AML-193 (cell line): ENCODE data around the gene PCDHGA1.
"Not testable (repeated sequence)": the region's sequence is repeated elsewhere in the genome, so short reads cannot be mapped to it uniquely, and the experiment has no call there.

Experiments
- DNase-seq, 2 experiments: peaks; one replicate each; lab custom pipeline; 2025; lab: John Stamatoyannopoulos, UW

The PCDHGA1 gene

DNA sequence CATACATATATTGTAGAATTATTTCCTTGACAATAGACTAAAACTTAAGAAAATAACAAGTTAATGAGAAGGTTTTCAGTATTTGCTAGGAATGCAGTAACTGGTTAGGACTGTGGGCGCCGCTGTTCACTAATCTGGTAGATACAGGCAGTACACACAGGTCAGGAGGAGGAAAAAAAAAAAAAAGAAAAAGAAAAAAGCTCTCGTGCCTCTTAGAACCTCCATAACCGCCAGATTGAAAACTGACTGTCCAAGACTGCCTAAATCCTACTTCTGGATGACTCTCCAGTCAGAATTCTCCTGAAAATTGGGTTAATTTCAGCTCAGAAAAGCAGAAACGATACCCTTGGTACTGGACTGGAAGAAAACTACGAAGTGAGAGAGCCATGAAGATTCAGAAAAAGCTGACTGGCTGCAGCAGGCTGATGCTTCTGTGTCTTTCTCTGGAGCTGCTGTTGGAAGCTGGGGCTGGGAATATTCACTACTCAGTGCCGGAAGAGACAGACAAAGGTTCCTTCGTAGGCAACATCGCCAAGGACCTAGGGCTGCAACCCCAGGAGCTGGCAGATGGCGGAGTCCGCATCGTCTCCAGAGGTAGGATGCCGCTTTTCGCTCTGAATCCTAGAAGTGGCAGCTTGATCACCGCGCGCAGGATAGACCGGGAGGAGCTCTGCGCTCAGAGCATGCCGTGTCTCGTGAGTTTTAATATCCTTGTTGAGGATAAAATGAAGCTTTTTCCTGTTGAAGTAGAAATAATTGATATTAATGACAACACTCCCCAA, at the start of gene PCDHGA1:
Gene PCDHGA1, plus strand, starts transcription at position 216 of the 782 bp plus-strand sequence.
- DNase-seq: peak; percentile 19 to 28

DNA sequence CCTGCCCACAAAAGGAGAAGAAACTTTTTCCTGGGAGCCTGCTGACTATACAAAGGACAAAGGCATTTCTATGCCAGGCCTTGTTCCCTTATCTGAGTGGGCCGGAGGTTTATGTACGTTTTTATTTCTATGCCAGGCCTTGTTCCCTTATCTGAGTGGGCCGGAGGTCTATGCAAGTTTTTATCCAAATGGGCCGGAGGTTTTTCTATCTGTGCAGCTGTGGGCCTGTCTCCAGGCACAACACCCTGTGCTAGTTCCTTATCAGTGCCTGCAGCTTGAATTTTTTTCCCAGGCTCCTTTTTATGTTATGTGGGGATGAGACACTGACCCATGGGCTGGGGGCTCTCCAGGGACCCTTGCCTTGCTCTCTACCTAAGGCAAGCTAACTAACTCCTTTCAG, 31.9 kb upstream of the PCDHGA1 start:
- no peak for DNase-seq

DNA sequence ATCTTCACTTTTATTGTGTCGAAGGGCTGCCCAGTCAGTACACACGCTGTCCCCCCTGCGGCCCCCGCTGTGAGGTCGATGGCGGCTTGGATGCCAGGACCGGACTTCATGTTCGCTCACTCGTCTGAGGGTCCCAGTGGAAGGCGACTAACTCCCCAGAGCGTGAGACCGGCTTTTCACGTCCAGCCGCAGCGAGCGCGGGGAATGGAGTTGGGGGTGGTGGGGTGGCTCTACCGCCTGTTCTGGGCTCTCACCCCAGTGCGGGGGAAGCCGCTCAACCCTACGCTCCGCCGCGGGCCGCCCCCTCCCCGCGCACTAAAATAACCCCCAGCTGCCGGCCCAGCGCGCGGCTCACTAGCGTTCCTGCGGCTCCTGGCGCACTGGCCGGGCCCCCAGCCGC, 26.6 kb upstream of the PCDHGA1 start, which contains the start of gene SLC25A2:
Gene SLC25A2, minus strand, starts transcription at position 294 of the 400 bp plus-strand sequence. Its CDS starts 184 bp downstream, at position 110.
- DNase-seq: no peak

DNA sequence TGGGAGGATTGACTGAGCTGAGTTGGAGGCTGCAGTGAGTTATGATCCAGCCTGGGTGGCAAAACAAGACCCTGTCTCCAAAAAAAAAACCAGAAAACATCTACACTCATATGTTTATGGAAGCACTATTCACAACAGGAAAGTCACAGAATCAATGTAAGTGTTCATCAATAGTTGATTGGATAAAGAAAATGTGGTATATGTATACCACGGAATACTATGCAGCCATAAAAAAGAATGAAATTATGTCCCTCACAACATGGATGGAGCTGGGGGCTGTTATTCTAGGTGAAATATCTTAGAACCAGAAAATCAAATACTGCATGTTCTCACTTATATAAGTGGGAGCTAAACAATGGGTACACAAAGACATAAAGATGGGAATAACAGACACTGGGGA, 23.7 kb upstream of the PCDHGA1 start:
- DNase-seq: no peak

DNA sequence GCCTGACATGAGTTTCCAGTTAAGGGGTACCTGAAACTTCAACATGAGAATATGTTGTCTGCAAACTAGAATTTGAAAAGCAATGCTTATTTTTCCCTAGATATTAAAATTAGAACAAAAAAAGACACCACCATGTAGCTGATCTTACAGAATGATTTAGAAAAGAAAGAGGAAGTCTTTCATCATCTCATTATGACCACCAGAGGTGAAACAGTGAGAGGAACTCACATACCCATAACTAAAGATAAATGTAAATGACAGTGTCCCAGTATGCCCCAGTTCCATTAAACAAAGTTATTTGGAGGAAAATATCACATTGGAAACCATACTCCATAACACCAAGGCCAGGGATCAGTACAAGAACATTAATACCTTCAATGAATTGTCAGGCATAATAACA, 16.6 kb upstream of the PCDHGA1 start:
- DNase-seq: peak in 1 of 2 experiments; percentile 7

DNA sequence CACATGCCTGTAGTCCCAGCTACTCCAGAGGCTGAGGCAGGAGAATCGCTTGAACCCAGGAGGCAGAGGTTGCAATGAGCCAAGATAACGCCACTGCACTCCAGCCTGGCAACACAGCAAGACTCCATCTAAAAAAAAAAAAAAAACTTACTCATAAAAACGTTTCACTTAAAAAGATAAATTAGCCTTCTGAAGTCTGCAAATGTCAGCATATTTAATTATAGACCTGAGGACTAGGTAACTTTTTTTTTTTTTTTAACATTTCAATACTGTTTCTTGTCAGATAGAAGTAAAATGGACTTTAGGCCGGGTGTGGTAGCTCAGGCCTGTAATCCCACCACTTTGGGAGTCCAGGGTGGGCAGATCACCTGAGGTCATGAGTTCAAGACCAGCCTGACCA, 13.4 kb upstream of the PCDHGA1 start:
- DNase-seq: not testable (repeated sequence)

DNA sequence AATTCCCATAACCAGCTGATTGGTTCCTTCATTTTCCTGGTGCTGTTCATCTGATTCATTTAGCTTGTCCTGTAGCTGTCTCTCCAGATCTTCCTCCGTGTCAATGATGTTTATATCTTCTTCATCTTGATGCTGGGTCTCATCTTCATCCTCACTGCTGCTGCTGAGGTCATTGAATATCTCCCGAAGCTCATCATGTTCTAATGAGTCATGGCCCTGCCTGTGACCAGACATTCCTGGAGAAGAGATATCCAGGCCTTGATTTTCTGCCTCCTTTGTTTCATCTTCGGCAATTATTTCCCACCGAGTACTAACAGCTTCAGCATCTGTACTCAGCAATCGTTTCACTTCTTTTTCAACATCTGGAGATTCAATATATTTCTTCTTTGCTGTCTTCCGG, 11.1 kb upstream of the PCDHGA1 start:
- DNase-seq: no peak

DNA sequence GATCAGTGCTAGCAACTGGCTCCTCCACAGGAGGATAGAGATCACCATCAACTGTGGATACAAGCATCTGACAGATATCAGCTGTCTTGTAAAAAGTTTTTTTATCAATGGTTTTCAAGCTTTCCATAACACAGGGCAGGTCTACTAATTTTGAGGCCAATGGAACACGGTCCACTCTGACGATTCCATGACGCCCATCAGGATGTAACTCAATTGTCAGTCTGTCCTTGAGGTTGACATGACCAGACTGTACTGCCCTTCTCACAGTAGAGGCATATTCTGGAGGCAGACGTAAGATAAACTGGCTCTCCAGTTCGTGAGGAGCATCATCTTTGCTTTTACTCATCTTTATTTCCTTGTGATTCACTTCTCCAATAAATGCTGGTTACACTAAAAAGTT, 10.6 kb upstream of the PCDHGA1 start:
- no peak for DNase-seq

DNA sequence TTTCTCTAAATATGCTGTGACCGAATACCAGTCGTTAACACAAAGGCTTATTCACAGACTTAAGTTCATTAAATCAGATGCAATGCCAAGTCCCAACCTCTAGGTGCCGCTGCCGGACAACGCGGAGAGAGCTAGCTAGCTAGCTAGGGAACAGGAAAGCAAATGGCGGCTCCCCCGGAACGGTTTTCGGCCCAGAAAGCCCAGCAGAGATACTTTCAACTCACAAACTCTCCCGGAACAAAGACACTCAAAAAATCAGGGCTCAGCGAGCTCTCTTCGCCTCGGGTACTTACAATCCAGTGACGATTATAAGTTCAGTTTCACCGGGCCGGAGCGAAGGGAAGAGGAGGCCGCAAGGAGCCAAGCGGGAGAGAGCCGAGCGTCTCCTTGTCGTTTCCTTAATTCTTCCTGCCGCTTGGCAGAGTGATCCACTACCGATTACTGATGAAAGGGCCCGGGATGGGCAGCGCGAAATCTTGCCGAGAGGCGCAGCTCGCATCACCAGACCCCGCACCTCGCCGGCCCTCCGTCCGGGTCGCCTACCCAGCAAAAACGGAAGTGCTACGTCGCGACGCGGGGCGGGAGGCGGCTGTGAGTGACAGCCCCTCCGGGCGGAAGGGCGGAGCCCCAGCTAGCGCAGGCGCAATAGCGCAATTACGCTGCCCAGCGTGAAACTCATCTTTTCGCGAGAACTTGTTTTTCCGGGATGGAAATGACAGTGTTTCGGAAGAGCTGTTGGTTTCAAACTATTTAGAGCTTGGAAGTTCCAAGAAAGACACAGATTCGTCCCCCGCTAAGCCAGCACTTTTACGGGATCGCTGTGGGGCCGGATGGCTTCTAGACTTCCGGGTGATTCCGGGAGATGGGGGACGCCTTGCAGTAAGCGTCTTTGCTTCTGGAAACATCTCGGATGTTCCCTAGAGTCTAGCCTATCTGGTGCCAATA, 9.8 kb upstream of the PCDHGA1 start, which contains the start of gene TAF7:
Gene TAF7, minus strand, starts transcription at position 560 of the 945 bp plus-strand sequence. CDS start 740 bp downstream, outside the sequence.
- peak; percentile 81 to 84 for DNase-seq

DNA sequence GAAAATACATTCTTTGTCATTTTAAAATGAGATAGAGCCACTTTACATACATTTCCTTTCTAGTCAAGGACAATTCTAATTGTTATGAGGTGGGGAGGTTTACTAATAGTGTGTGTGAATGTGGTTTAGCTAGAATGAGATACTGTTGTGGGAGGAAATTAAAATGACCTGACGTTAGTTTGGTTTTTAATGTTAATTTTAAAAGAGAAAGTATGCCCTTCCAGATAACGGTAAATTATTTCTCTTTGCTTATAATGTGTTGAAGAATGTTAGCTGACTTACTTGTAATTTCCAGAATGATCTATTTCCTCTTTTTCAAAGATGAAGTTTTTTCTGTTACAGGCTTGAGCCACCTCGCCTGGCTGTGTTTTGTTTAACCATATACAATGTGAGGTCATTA, 8.1 kb upstream of the PCDHGA1 start:
- DNase-seq: no peak

DNA sequence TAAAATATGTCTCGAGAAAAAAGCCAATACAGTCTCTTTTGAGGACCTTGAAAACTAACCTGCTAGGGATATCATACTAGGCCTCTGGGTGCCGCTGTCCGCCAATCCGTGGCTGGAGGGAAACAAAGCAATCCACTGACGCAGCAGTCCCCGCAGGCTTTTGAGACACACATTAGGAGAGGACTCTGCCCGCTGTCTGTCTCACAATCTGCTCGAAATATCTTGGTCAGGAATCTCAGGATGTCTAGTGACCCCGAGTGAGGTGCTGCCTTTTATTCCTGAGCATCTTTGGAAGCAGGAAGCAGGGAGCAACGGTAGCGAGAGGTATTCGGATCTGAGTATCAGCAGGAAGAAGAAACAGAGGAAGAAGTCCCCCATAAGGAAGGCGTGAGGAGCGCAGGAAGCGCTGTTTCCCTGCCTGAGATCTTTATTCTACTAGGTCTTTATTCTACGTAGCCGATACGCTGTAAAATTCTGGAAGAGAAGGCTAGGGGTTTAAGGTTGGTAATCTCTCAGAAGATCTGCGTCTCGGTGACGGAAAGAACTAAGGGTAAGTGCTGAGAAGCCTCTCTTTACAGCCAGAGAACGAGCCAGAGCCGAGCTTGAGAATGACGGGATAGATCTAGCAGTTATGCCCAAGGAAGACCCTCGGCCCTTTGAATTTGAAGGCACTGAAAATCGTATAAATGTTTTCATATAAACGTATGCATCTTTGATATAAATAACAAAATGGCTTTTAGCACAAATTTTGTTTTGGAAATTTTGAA, 4.0 kb upstream of the PCDHGA1 start:
- DNase-seq: no peak

DNA sequence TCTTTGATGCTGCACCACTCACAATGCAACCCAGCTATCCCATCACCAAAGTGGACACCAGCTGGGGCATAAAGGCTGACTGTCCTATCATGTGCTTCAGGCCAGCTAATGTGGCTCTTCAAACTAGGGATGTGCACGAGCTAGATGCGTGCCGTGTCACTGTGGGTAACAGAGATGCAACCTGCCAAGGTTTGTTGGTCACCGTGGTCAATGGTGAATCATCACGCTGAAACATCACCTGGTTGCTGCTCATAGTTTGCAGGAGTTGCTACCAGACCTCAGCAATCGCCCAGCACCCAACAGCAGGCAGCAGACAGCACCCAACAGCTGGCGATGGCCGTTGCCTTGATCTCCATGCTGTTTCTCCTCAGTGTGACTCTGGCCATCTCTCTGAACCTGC, 2.1 kb upstream of the PCDHGA1 start:
- DNase-seq: no peak

DNA sequence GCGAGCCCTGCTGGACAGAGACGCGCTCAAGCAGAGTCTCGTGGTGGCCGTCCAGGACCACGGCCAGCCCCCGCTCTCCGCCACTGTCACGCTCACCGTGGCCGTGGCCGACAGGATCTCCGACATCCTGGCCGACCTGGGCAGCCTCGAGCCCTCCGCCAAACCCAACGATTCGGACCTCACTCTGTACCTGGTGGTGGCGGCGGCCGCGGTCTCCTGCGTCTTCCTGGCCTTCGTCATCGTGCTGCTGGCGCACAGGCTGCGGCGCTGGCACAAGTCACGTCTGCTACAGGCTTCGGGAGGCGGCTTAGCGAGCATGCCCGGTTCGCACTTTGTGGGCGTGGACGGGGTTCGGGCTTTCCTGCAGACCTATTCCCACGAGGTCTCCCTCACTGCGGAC, 2.3 kb downstream of the PCDHGA1 start:
- DNase-seq: not testable (repeated sequence)

DNA sequence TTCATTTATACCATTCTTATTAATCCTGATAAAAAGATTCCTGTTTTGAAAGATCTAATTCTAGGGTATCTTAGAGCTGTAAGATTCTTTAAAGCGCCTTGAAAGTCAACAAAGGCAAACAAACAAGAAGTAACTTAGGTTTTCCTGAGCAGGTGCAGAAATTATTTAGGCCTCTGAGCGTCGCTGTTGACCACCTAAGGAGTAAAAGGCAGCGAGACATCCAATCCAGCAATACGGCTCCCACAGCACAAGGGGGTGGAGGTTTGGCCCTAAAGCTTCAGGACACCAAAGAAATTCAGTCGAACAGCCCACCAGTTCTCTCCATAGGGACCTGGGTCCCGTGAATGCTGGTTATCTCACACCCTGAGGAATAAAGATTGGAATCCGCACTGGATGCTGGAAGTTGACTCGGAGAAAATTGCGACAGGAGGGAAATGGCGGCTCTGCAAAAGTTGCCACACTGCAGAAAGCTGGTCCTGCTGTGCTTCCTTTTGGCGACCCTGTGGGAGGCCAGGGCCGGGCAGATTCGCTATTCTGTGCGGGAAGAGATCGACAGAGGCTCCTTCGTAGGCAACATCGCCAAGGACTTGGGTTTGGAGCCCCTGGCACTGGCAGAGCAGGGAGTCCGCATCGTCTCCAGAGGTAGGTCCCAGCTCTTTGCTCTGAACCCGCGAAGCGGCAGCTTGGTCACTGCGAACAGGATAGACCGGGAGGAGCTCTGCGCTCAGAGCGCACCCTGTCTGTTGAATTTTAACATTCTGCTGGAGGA, 8.4 kb downstream of the PCDHGA1 start, which contains the start of gene PCDHGA2:
Gene PCDHGA2, plus strand, starts transcription at position 223 of the 769 bp plus-strand sequence.
- no peak for DNase-seq

DNA sequence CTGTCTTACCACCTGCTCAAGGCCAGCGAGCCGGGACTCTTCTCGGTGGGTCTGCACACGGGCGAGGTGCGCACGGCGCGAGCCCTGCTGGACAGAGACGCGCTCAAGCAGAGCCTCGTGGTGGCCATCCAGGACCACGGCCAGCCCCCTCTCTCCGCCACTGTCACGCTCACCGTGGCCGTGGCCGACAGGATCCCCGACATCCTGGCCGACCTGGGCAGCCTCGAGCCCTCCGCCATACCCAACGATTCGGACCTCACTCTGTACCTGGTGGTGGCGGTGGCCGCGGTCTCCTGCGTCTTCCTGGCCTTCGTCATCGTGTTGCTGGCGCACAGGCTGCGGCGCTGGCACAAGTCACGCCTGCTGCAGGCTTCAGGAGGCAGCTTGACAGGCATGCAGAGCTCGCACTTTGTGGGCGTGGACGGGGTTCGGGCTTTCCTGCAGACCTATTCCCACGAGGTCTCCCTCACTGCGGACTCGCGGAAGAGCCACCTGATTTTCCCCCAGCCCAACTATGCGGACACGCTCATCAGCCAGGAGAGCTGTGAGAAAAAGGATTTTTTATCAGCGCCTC, 10.6 kb downstream of the PCDHGA1 start:
- not testable (repeated sequence) for DNase-seq

DNA sequence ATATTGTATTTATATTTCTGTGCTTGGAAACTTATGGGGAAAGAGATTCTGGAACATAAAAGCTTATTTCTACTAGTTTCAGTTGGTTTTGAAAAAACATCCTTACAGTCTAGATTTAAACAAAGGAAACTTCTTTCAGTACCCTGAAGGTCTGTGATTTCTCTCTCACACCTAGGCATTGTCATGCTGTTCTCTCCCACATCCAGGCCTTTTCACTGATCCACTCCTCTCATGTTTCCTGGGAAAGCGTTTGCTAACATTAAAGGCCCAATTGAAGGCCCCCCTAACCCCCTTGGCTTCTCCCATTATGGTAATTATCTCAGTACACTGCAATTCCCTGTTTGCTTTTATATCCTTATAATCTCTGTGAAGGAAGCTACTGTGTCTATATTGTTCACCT, 12.5 kb downstream of the PCDHGA1 start:
- no peak for DNase-seq

DNA sequence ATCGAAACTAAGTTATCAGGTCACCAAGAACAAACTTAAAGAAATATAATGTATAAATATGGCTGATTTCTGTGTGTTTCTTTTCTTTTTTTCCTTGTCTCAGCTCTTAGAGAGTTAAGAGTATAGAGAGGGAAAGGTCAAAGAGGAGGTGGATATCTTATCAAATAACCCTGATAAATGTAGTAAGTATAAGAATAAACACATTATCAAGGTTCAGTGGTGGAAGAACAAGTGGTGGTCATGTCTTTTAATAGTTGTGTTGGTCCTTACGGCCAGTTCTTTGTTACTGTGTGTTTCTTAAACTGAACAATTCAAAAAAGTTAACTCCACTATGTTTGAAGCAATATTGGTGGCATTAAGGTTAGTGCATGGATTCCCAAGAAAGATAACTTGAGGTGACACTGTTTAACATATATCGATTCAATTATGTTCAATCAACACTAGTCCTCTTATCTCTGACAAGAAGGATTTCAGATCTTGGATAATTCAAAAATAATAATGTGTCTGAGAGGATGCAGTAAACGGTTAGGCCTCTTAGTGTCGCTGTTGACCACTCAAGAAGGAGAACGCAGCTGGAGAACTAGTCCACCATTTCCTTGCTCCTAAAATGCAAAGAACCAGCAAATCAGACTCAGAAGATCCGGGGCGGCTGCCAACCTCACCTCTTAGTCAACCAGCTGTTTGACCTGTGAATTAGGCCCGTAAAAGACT, 13.1 kb downstream of the PCDHGA1 start, which contains the start of gene PCDHGA3:
Gene PCDHGA3, plus strand, starts transcription at position 588 of the 711 bp plus-strand sequence. CDS start 205 bp downstream, outside the sequence.
- no peak for DNase-seq

DNA sequence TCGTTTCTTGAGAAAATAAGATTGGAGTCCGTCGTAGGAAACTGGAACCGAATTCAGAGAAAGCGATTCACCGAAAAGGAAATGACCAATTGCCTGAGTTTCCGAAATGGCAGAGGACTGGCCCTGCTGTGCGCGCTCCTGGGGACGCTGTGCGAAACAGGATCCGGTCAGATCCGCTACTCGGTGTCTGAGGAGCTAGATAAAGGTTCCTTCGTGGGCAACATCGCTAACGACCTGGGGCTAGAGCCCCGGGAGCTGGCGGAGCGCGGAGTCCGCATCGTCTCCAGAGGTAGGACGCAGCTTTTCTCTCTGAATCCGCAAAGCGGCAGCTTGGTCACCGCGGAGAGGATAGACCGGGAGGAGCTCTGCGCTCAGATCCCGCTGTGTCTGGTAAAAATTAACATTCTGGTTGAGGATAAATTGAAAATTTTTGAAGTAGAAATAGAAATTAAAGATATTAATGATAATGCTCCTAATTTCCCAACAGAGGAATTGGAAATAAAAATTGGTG, 13.7 kb downstream of the PCDHGA1 start:
- DNase-seq: no peak

DNA sequence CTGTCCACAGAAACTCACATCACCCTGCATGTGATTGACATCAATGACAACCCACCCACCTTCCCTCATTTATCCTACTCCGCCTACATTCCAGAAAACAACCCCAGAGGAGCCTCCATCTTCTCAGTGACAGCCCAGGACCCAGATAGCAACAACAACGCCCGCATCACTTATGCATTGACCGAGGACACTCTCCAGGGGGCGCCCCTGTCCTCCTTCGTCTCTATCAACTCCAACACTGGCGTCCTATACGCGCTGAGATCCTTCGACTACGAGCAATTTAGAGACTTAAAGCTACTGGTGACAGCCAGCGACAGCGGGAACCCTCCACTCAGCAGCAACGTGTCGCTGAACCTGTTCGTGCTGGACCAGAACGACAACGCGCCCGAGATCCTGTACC, 15.0 kb downstream of the PCDHGA1 start:
- no peak for DNase-seq

DNA sequence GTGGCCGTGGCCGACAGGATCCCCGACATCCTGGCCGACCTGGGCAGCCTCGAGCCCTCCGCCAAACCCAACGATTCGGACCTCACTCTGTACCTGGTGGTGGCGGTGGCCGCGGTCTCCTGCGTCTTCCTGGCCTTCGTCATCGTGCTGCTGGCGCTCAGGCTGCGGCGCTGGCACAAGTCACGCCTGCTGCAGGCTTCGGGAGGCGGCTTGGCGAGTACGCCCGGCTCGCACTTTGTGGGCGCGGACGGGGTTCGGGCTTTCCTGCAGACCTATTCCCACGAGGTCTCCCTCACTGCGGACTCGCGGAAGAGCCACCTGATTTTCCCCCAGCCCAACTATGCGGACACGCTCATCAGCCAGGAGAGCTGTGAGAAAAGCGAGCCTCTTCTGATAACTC, 15.7 kb downstream of the PCDHGA1 start:
- not testable (repeated sequence) for DNase-seq
